GM21717 (cell line): ENCODE data around the gene LONRF2.

Source experiments
- ATAC-seq: cut with Tn5 transposase; IDR thresholded peaks from one replicate; pipeline ENCODE4 v1.9.1; 2021; ENCODE audit warnings: mild to moderate bottlenecking, moderate library complexity; ENCODE audit not compliant: unreplicated experiment

Gene LONRF2

GRCh38 chr2:100301881-100302584 is 20.3 kb downstream of the LONRF2 start:
- ATAC-seq = no peak

GRCh38 chr2:100299548-100299947 is 22.8 kb downstream of the LONRF2 start:
- ATAC-seq = no peak

- no peak for ATAC-seq
These were observed 24.8 kb downstream of the LONRF2 start for GRCh38 chr2:100297511-100297910.

GRCh38 chr2:100294162-100294497 is 28.2 kb downstream of the LONRF2 start:
- no peak for ATAC-seq

- no peak for ATAC-seq
These were observed 28.8 kb downstream of the LONRF2 start for GRCh38 chr2:100293341-100294161.

- ATAC-seq = no peak
These were observed 30.2 kb downstream of the LONRF2 start for GRCh38 chr2:100292022-100292580.

GRCh38 chr2:100291152-100291970 is 30.9 kb downstream of the LONRF2 start:
- no peak for ATAC-seq

- no peak for ATAC-seq
These were observed 31.6 kb downstream of the LONRF2 start for GRCh38 chr2:100290718-100291151.

GRCh38 chr2:100289020-100289419 is 33.3 kb downstream of the LONRF2 start:
- no peak for ATAC-seq

- no peak for ATAC-seq
These were observed 36.0 kb downstream of the LONRF2 start for GRCh38 chr2:100286318-100286717.

- no peak for ATAC-seq
These were observed 36.6 kb downstream of the LONRF2 start for GRCh38 chr2:100285691-100286090.

GRCh38 chr2:100285011-100285410 is 37.3 kb downstream of the LONRF2 start:
- ATAC-seq = no peak

GRCh38 chr2:100283724-100284501 is 38.4 kb downstream of the LONRF2 start:
- no peak for ATAC-seq

- no peak for ATAC-seq
These were observed 40.5 kb downstream of the LONRF2 start for GRCh38 chr2:100281521-100282438.

GRCh38 chr2:100279586-100280534 is 42.4 kb downstream of the LONRF2 start:
- ATAC-seq = no peak

- no peak for ATAC-seq
These were observed 43.3 kb downstream of the LONRF2 start for GRCh38 chr2:100278986-100279385.

- no peak for ATAC-seq
These were observed 43.8 kb downstream of the LONRF2 start for GRCh38 chr2:100278501-100278900.

GRCh38 chr2:100277540-100278207 is 44.6 kb downstream of the LONRF2 start:
- ATAC-seq = no peak
